HepG2 (cell line): ENCODE results near the gene AP2S1. TPM values are rescaled to one million over a fixed set of nuclear protein-coding genes. Genes with fewer than 3 reads are reported as not detected.
A peak's percentile ranks its signal among the peaks of the same experiment; 100 is the strongest.

Source experiments
- ASH2L ChIP-seq: fragments of 300-600, 200-600 bp; sonication (generic); IDR thresholded peaks from 2 replicates; pipeline ENCODE4 v1.7.0; 2017; ENCODE audit warnings: low read depth, mild to moderate bottlenecking, moderate library complexity, mixed read lengths, low read length; ENCODE audit not compliant: insufficient read length
- GABPA ChIP-seq, 2 experiments: IDR thresholded peaks; 2 replicates each; pipeline ENCODE4 v1.6.1; 2011 to 2016; ENCODE audit warnings: low read depth in 2 of 2, low read length in 1 of 2, missing biosample characterization in 1 of 2, missing genetic modification characterization in 1 of 2
- GATAD2A ChIP-seq: IDR thresholded peaks from 2 replicates; pipeline ENCODE4 v1.6.1; 2016
- KDM1A ChIP-seq: IDR thresholded peaks from 2 replicates; pipeline ENCODE4 v1.6.1; 2016; ENCODE audit warnings: missing compliant biosample characterization
- MEIS2 ChIP-seq: sonication (generic); formaldehyde crosslinking; IDR thresholded peaks from 2 replicates; pipeline ENCODE4 v1.9.0; 2021; ENCODE audit warnings: mild to moderate bottlenecking, missing genetic modification reagents
- MIXL1 ChIP-seq: IDR thresholded peaks from 2 replicates; pipeline ENCODE4 v1.6.1; 2016
- MXD4 ChIP-seq: IDR thresholded peaks from 2 replicates; pipeline ENCODE4 v1.6.1; 2016; ENCODE audit warnings: mild to moderate bottlenecking, missing biosample characterization, missing genetic modification reagents
- MZF1 ChIP-seq: sonication (generic); formaldehyde crosslinking; IDR thresholded peaks from 2 replicates; pipeline ENCODE4 v1.8.1; 2023; ENCODE audit warnings: mild to moderate bottlenecking, missing genetic modification reagents, borderline replicate concordance
- PRDM15 ChIP-seq: sonication (generic); formaldehyde crosslinking; IDR thresholded peaks from 2 replicates; pipeline ENCODE4 v1.4.0; 2020; ENCODE audit warnings: missing genetic modification reagents
- RBM39 ChIP-seq: fragments of 200-400 bp; formaldehyde crosslinking; IDR thresholded peaks from one replicate; pipeline ENCODE4 v1.6.1; 2018; ENCODE audit warnings: antibody characterized with exemption, mild to moderate bottlenecking, low read depth, low read length; ENCODE audit not compliant: poor library complexity, severe bottlenecking
- RNF2 ChIP-seq: fragments of 450-650 bp; conservative IDR thresholded peaks from 2 replicates; pipeline ENCODE4 v1.6.1; 2016; ENCODE audit warnings: low read depth
- TFAP4 ChIP-seq: sonication (generic); IDR thresholded peaks from 2 replicates; pipeline ENCODE4 v1.6.1; 2016; ENCODE audit warnings: low read depth, borderline replicate concordance
- ZBTB26 ChIP-seq: IDR thresholded peaks from 2 replicates; pipeline ENCODE4 v1.6.1; 2016; ENCODE audit warnings: missing compliant biosample characterization, missing genetic modification reagents, borderline replicate concordance
- ZBTB34 ChIP-seq: sonication (generic); formaldehyde crosslinking; IDR thresholded peaks from 2 replicates; pipeline ENCODE4 v1.8.0; 2022; ENCODE audit warnings: mild to moderate bottlenecking, missing genetic modification reagents
- ZC3H13 ChIP-seq: sonication (generic); formaldehyde crosslinking; IDR thresholded peaks from 2 replicates; pipeline ENCODE4 v1.8.1; 2023; ENCODE audit warnings: mild to moderate bottlenecking, missing genetic modification reagents, moderate library complexity
- ZC3H4 ChIP-seq: sonication (generic); formaldehyde crosslinking; IDR thresholded peaks from 2 replicates; pipeline ENCODE4 v1.4.0; 2020; ENCODE audit warnings: missing genetic modification reagents, borderline replicate concordance
- ZFP90 ChIP-seq: sonication (generic); formaldehyde crosslinking; IDR thresholded peaks from 2 replicates; pipeline ENCODE4 v1.8.0; 2022; ENCODE audit warnings: missing genetic modification reagents, mild to moderate bottlenecking, inconsistent platforms, borderline replicate concordance
- ZMAT3 ChIP-seq: sonication (generic); formaldehyde crosslinking; conservative IDR thresholded peaks from 2 replicates; pipeline ENCODE4 v1.7.0; 2021; ENCODE audit warnings: missing genetic modification reagents
- ZNF20 ChIP-seq: sonication (generic); formaldehyde crosslinking; IDR thresholded peaks from 2 replicates; pipeline ENCODE4 v1.4.0; 2020; ENCODE audit warnings: mild to moderate bottlenecking, moderate library complexity, missing genetic modification reagents
- ZNF224 ChIP-seq: sonication (generic); formaldehyde crosslinking; IDR thresholded peaks from 2 replicates; pipeline ENCODE4 v1.5.0; 2020; ENCODE audit warnings: mild to moderate bottlenecking, missing genetic modification reagents
- ZNF264 ChIP-seq: sonication (generic); formaldehyde crosslinking; IDR thresholded peaks from 2 replicates; pipeline ENCODE4 v1.4.0; 2020; ENCODE audit warnings: missing genetic modification reagents
- ZNF30 ChIP-seq: sonication (generic); formaldehyde crosslinking; IDR thresholded peaks from 2 replicates; pipeline ENCODE4 v1.5.0; 2020; ENCODE audit warnings: mild to moderate bottlenecking, missing genetic modification reagents
- ZNF329 ChIP-seq: sonication (generic); formaldehyde crosslinking; IDR thresholded peaks from 2 replicates; pipeline ENCODE4 v1.9.0; 2021; ENCODE audit warnings: low read depth, mild to moderate bottlenecking, missing genetic modification reagents
- ZNF431 ChIP-seq: sonication (generic); formaldehyde crosslinking; IDR thresholded peaks from 2 replicates; pipeline ENCODE4 v1.9.0; 2022; ENCODE audit warnings: missing genetic modification reagents, low read depth, mild to moderate bottlenecking, borderline replicate concordance
- polyA plus RNA-seq, 8 experiments: library from polyadenylated mRNA; depleted of rRNA in 3 of 8; stranded (reverse) in 7 of 8; unstranded in 1 of 8; fragments of >200 nt; fragmentation: Illumina TruSeq in 4 of 8; extraction: Trizol in 4 of 8; gene quantifications; 2 replicates each; pipeline versions ENCODE4 v1.2.1 to v1.2.3, GENCODE V29; 2011 to 2016; ENCODE audit warnings: low read depth in 4 of 8, missing spikeins in 1 of 8, mixed read lengths in 1 of 8; ENCODE audit not compliant: insufficient read depth in 1 of 8
- total RNA-seq, 5 experiments: library from RNA; depleted of rRNA; stranded (reverse); fragments of >200 nt; fragmentation: Illumina TruSeq; extraction: Trizol; gene quantifications; 2 replicates each; pipeline ENCODE4 v1.2.3, GENCODE V29; 2016; ENCODE audit warnings: low read depth in 1 of 5

Gene AP2S1
- total and polyA plus RNA-seq, 2 of the 13 experiments (the other 11 are each of a cell fraction or from before 2014, with no cell fraction given): 45.2 to 86.1 TPM

- TF ChIP-seq ZFP90 (no peak), MEIS2 (CRISPR knock-in tag) (no peak), RNF2 (no peak; the same call in 1 of the 2 replicates), ZBTB26 (CRISPR knock-in tag) (peak; percentile 18; the same call in 1 of the 2 replicates), GATAD2A (peak; percentile 81), PRDM15 (CRISPR knock-in tag) (no peak), ZC3H13 (no peak), ZNF30 (CRISPR knock-in tag) (no peak), MZF1 (CRISPR knock-in tag) (no peak), ZNF329 (0 out of 2 replicates have a peak, but pooled peaks have one; percentile 49), ASH2L (peak; percentile 41), ZBTB34 (CRISPR knock-in tag) (no peak), TFAP4 (no peak), MIXL1 (0 out of 2 replicates have a peak, but pooled peaks have one; percentile 39), ZMAT3 (CRISPR knock-in tag) (no peak), RBM39 (no peak), ZNF224 (CRISPR knock-in tag) (no peak), KDM1A (peak; percentile 18; the same call in 1 of the 2 replicates), GABPA (IDR thresholded peaks at IDR 0.05; ENCODE audit: low read depth, low read length) (no peak), GABPA (CRISPR knock-in tag; IDR thresholded peaks at IDR 0.05; ENCODE audit: low read depth) (peak; percentile 58), ZNF20 (CRISPR knock-in tag) (no peak), MXD4 (CRISPR knock-in tag) (peak; percentile 97; the same call in 1 of the 2 replicates), ZNF431 (CRISPR knock-in tag) (no peak), ZNF264 (0 out of 2 replicates have a peak, but pooled peaks have one; percentile 5), ZC3H4 (no peak)
These were observed 9.0 kb upstream of the AP2S1 start (continued) for GRCh38 chr19:46859637-46860124.
